RWPE1 (cell line): ENCODE results near the gene CYREN.
"Not testable (repeated sequence)": the region's sequence is repeated elsewhere in the genome, so short reads cannot be mapped to it uniquely, and the experiment has no call there.

Source experiments
- CTCF ChIA-PET: fragments of 350-600 bp; sonication (Branson Sonifier 250); formaldehyde crosslinking; extraction: SDS; loops from one replicate; lab custom pipeline; 2021; lab: Yijun Ruan, JAX
- POLR2A ChIA-PET: fragments of 400-600 bp; formaldehyde crosslinking; extraction: SDS; loops from one replicate; lab custom pipeline; 2020; ENCODE audit warnings: antibody characterized with exemption; ENCODE audit not compliant: low non-redundant PET; lab: Yijun Ruan, JAX
- DNase-seq: peaks from one replicate; pipeline ENCODE4 v3.0.0; 2012; ENCODE audit warnings: low spot score
- H3K27ac ChIP-seq: fragments of 450-650 bp; 2 replicates; pipeline ENCODE4 v1.5.1; 2017
- TF ChIP-seq, protein P1 (sequence below): fragments of 450-650 bp; conservative IDR thresholded peaks from 2 replicates; pipeline ENCODE4 v1.5.1; 2017; ENCODE audit warnings: low read depth, mild to moderate bottlenecking

CYREN gene

DNA sequence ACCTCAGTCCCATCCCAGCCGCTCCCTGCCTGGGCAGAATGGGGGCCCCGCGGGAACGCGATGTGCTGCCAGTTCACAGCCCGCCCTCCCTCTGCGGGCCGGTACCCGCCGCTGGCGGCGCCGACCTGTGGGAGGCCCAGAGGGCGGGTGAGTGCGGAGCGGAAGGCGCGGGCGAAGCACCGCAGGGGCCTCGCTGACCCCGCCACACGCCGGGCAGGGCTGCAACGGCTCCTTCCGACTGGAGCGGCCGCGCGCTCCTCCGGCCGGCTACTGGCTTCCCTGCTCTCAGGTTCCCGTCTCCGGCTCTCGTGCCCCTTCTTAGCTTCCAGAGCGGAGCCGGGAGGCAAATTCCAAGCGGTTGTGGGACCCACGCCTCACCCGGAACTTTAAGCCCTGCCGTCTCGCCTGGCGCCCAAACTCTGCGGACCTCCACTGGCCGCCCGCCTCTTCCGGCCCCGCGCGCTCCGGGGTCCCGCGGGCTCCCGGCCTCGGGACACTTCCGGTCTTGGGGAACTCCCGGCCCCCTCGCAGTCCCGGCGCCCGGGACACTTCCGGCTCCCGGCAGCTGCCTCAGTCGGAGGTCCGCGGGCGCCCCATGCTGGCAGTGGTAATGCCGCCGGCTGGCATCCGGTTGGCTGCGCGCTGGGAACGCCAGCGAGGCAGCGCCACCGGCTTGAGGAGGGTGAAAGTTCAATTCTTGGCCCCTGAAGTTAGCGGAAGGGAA lies at the start of gene CYREN:
CYREN (minus strand) TSS at position 434 of the 724 bp plus-strand sequence. CDS start 1,785 bp downstream, outside the sequence.
- POLR2A ChIA-PET = no interaction called here
- peak; percentile 86 for DNase-seq
- CTCF ChIA-PET = interaction anchor here (0.6 kb wide), 2 partner anchors 115 to 492 kb away, joined by 3 to 5 read pairs; partner anchors contain the start of gene STMP1
- peak within 1 kb of the TSS; percentile 96 for H3K27ac ChIP-seq
- TF ChIP-seq, protein P1, sequence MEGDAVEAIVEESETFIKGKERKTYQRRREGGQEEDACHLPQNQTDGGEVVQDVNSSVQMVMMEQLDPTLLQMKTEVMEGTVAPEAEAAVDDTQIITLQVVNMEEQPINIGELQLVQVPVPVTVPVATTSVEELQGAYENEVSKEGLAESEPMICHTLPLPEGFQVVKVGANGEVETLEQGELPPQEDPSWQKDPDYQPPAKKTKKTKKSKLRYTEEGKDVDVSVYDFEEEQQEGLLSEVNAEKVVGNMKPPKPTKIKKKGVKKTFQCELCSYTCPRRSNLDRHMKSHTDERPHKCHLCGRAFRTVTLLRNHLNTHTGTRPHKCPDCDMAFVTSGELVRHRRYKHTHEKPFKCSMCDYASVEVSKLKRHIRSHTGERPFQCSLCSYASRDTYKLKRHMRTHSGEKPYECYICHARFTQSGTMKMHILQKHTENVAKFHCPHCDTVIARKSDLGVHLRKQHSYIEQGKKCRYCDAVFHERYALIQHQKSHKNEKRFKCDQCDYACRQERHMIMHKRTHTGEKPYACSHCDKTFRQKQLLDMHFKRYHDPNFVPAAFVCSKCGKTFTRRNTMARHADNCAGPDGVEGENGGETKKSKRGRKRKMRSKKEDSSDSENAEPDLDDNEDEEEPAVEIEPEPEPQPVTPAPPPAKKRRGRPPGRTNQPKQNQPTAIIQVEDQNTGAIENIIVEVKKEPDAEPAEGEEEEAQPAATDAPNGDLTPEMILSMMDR = peak; percentile 92

DNA sequence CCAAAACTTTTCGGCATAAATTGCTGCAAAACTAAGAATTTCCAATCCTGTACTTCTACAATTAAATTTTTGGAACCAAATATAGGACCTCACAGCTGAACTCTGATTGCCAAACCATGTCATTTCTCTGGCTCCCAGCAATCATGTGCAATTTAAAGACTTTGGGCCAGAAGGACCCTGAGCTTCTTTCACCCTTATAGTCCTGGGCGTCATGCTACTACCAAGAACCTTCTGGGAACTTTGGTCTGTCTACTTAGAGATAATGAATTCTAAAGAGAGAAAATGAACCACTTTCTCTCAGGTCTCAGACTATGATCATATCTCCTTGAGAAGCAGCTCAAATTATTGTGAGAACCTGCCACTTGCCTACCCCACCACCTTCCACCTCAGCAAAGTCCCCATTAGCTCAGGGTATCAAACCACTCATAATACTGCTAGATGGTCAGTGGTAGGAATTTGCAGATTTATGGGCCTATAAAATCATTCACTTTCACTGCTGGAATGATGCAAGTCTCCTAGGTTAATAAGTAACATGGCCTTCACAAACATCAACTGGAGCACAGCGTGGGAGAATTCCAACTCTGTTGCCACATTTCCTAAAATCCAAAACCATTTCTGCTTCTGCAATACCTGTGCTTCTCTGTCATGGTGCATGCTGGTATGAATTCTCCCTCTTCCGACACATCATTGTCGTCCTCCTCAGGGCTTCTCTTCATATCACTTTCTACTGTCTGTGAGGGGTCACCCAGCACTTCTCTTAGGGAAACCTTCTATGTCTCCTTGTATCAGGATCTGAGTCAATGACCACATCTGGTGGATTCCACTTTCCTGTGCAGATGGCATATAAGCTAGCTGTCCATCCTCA lies 47.4 kb upstream of the CYREN start:
- TF ChIP-seq, protein P1 = no peak
- no peak overlapping the region for H3K27ac ChIP-seq
- ChIA-PET CTCF (interaction anchor here (0.5 kb wide), 1 partner anchor 226 kb away, joined by 5 read pairs; no protein-coding TSS in a partner anchor), POLR2A (no interaction called here)
- DNase-seq = no peak

DNA sequence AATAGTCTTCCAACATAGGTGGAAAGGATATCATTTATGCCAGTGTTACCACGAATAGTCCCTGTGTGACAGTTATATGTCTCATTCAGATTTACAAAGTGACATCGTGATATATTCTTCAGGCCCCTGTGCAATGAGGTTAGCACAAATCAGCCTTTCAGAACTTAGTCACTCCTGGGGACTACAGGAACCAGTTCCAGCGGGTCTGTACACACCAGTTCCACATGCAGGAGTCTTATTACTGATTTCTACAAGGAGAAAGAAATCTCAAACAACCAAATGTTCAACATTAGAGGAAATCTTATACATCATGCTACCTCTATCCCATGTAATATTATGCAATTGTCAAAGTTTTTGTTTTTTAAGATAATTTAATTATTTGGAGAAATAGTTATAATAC lies 45.2 kb upstream of the CYREN start:
- no peak for DNase-seq
- TF ChIP-seq, protein P1 = no peak
- CTCF ChIA-PET = no interaction called here
- POLR2A ChIA-PET = no interaction called here
- H3K27ac ChIP-seq = no peak overlapping the region

DNA sequence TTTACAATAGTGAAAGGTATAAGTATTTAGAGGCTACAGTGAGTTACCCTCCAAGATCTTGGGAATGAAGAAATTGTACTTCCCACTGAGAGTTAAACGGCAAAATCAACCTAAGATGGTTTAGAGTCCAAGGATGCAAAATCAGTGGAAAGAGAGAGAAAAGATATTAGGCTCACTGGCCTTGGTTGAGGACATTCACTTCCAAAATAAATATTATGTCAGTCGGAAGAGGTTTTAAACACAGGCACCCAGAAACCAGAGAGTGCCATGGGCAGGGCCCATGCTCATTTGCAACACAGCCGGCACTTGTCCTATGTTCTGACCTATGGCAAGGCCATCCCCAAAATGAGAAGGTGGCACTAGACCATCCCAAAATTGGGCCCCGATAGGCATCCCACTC lies 44.7 kb upstream of the CYREN start:
- no peak overlapping the region for H3K27ac ChIP-seq
- TF ChIP-seq, protein P1 = no peak
- CTCF ChIA-PET = no interaction called here
- no peak for DNase-seq
- POLR2A ChIA-PET = no interaction called here

DNA sequence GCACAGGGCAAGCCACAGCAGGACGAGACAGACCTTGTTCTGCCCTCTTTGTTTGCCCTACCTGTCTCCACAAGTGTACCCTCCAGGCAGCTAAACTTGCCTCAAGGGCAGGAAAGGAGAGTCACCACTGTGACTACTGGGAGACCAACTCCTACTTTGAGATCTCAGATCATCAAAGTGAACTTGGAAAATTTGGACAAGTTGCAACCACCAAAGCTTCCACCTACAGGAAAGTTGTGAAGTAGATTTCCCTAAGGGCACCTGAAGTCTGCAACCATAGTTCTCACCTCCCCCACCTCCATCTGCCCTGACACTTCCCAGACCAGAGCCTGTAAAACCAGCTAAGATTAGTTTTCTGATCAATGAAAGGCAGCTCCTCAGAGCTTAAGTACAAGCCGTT lies 43.3 kb upstream of the CYREN start:
- POLR2A ChIA-PET = no interaction called here
- no peak for DNase-seq
- TF ChIP-seq, protein P1 = no peak
- H3K27ac ChIP-seq = no peak overlapping the region
- CTCF ChIA-PET = no interaction called here

DNA sequence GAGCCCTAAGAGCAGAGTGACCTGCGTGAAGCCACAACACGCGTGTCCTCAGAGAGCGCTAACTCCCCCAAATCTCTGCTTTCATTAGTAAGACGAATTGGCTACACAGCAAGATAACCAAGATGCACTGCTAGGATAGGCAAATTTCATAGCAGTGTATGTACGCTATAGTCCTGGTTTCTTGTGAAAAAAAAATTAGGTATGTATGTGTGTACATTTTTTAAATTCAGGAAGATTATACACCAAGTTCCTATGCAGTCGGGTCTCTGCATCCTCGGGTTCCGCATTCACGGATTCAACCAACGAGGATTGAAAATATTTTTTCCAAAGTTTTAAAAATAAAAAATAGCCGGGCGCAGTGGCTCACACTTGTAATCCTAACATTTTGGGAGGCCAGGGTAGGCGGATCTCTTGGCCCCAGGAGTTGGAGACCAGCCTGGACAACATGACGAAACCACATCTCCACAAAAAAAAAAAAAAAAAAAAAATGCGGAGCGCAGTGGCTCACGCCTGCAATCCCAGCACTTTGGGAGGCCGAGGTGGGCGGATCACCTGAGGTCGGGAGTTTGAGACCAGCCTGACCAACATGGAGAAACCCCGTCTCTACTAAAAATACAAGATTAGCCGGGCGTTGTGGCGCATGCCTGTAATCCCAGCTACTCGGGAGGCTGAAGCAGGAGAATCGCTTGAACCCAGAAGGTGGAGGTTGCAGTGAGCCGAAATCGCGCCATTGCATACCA lies 41.6 kb upstream of the CYREN start:
- DNase-seq, CTCF ChIA-PET, POLR2A ChIA-PET: not testable (repeated sequence)
- peak overlapping the region; percentile 80 for H3K27ac ChIP-seq
